HEK293 (cell line): ENCODE results near the gene LEFTY1.

ENCODE experiments used
- CTCF ChIA-PET: fragments of 350-600 bp; formaldehyde crosslinking; extraction: SDS; loops from one replicate; lab custom pipeline; 2021; ENCODE audit warnings: antibody characterized with exemption; lab: Yijun Ruan, JAX
- POLR2A ChIA-PET: fragments of 300-600 bp; formaldehyde crosslinking; extraction: SDS; loops from one replicate; lab custom pipeline; 2020; ENCODE audit warnings: antibody characterized with exemption, inconsistent platforms; lab: Yijun Ruan, JAX
- H3K27ac ChIP-seq: fragments of 200-500 bp; sonication (Bioruptor generic); 2 replicates; pipeline ENCODE4 v1.5.1; 2014; ENCODE audit warnings: low read depth, low read length, control low read depth, inconsistent platforms; ENCODE audit errors: extremely low read depth
- H3K36me3 ChIP-seq, 2 experiments: fragments of 200-500 bp in 1 of 2; sonication (Bioruptor generic) in 1 of 2; 1 replicate in 1 of 2; 2 replicates in 1 of 2; pipeline ENCODE4 v1.5.1; 2014 to 2017; ENCODE audit warnings: inconsistent platforms in 2 of 2, low read length in 2 of 2; ENCODE audit not compliant: control insufficient read depth in 2 of 2, insufficient read depth in 1 of 2
- H3K4me1 ChIP-seq: fragments of 200-500 bp; sonication (Bioruptor generic); 2 replicates; pipeline ENCODE4 v1.5.1; 2014; ENCODE audit warnings: mild to moderate bottlenecking, low read length, inconsistent platforms; ENCODE audit not compliant: control insufficient read depth, insufficient read depth
- H3K4me3 ChIP-seq: 2 replicates; pipeline ENCODE4 v1.5.1; 2011; ENCODE audit warnings: low read depth, mild to moderate bottlenecking, control low read depth, low read length, moderate library complexity
- H3K9me3 ChIP-seq: fragments of 200-500 bp; sonication (Bioruptor generic); 2 replicates; pipeline ENCODE4 v1.5.1; 2014; ENCODE audit warnings: low read depth, low read length, inconsistent platforms; ENCODE audit not compliant: control insufficient read depth, insufficient read depth
- BCL11B ChIP-seq: fragments of 450-650 bp; formaldehyde crosslinking; IDR thresholded peaks from 2 replicates; pipeline ENCODE4 v1.5.1; 2016; ENCODE audit warnings: low read depth, missing biosample characterization, missing genetic modification characterization
- PATZ1 ChIP-seq: fragments of 450-650 bp; formaldehyde crosslinking; IDR thresholded peaks from 2 replicates; pipeline ENCODE4 v1.5.1; 2016; ENCODE audit warnings: missing biosample characterization, missing genetic modification characterization
- SCRT2 ChIP-seq: fragments of 450-650 bp; formaldehyde crosslinking; IDR thresholded peaks from 2 replicates; pipeline ENCODE4 v1.5.1; 2016; ENCODE audit warnings: missing biosample characterization, missing genetic modification characterization
- TCF7L2 ChIP-seq: IDR thresholded peaks from 2 replicates; pipeline ENCODE4 v1.6.1; 2011; ENCODE audit warnings: low read depth, mild to moderate bottlenecking, inconsistent platforms, low read length, moderate library complexity, borderline replicate concordance
- ZBTB11 ChIP-seq: fragments of 450-650 bp; formaldehyde crosslinking; conservative IDR thresholded peaks from 2 replicates; pipeline ENCODE4 v1.5.1; 2016; ENCODE audit warnings: low read depth, missing biosample characterization, missing genetic modification characterization
- ZIC2 ChIP-seq: fragments of 450-650 bp; formaldehyde crosslinking; IDR thresholded peaks from 2 replicates; pipeline ENCODE4 v1.5.1; 2016; ENCODE audit warnings: missing biosample characterization, missing genetic modification characterization
- ZNF175 ChIP-seq: fragments of 450-650 bp; formaldehyde crosslinking; IDR thresholded peaks from 2 replicates; pipeline ENCODE4 v1.5.1; 2016; ENCODE audit warnings: missing biosample characterization, missing genetic modification characterization
- ZNF394 ChIP-seq: fragments of 450-650 bp; formaldehyde crosslinking; IDR thresholded peaks from 2 replicates; pipeline ENCODE4 v1.5.1; 2016; ENCODE audit warnings: missing biosample characterization, missing genetic modification characterization, mild to moderate bottlenecking, moderate library complexity, borderline replicate concordance
- ZNF426 ChIP-seq: fragments of 450-650 bp; formaldehyde crosslinking; IDR thresholded peaks from 2 replicates; pipeline ENCODE4 v1.5.1; 2017; ENCODE audit warnings: missing biosample characterization, missing genetic modification characterization, mild to moderate bottlenecking, inconsistent platforms, moderate library complexity
- ZNF677 ChIP-seq: fragments of 450-650 bp; IDR thresholded peaks from 2 replicates; pipeline ENCODE4 v1.5.0; 2018; ENCODE audit warnings: missing biosample characterization, mild to moderate bottlenecking, missing genetic modification characterization, moderate library complexity

The LEFTY1 gene

GRCh38 chr1:225859151-225859550 lies 29.8 kb downstream of the LEFTY1 start:
- TF ChIP-seq BCL11B (no peak), SCRT2 (no peak), PATZ1 (tag by site-specific recombination) (no peak), ZBTB11 (tag by site-specific recombination) (no peak), ZNF426 (tag by site-specific recombination) (no peak), ZNF394 (tag by site-specific recombination) (no peak)
- Histone ChIP-seq H3K4me3 (no peak overlapping the region), H3K27ac (no peak overlapping the region), H3K36me3 (peaks cover 7 to 64% of the 10 kb centered on the region in 2 experiments; a peak in 2 of 3 replicates), H3K9me3 (no peaks in the 10 kb centered on the region), H3K4me1 (0 out of 2 replicates have a peak, but pooled peaks cover 2% of the 10 kb centered on the region)
- POLR2A ChIA-PET, result interaction anchor here (0.7 to 1.2 kb wide), 3 partner anchors 10 to 22 kb away, joined by 3 to 6 read pairs (median 5); no protein-coding TSS in a partner anchor
- CTCF ChIA-PET, result interaction anchor here (0.6 to 1.8 kb wide), 5 partner anchors 11 to 384 kb away, joined by 3 to 11 read pairs (median 3); no protein-coding TSS in a partner anchor

- no peaks in the 10 kb centered on the region for H3K9me3 ChIP-seq
- no peak for TF ChIP-seq TCF7L2
- 0 out of 2 replicates have a peak, but pooled peaks have one; percentile 12 for TF ChIP-seq ZIC2
- TF ChIP-seq, all 188 proteins: peak for 1
- POLR2A ChIA-PET, result interaction anchor here (1.9 kb wide), 1 partner anchor 67 kb away, joined by 5 read pairs; the partner anchor contains the start of gene PYCR2
- Histone ChIP-seq H3K4me1 (no peaks in the 10 kb centered on the region), H3K27ac (no peak overlapping the region), H3K36me3 (peaks cover 7 to 70% of the 10 kb centered on the region in 2 experiments; a peak in 2 of 3 replicates), H3K4me3 (no peak overlapping the region)
- CTCF ChIA-PET, result interaction anchor here (0.5 to 1.9 kb wide), 3 partner anchors 54 to 260 kb away, joined by 3 to 6 read pairs (median 3); no protein-coding TSS in a partner anchor
These were observed 31.7 kb downstream of the LEFTY1 start for GRCh38 chr1:225857256-225857655.

GRCh38 chr1:225855503-225856300 lies 33.2 kb downstream of the LEFTY1 start:
- ChIA-PET POLR2A (interaction anchor here (0.6 to 1.2 kb wide), 3 partner anchors 9 to 27 kb away, joined by 3 to 4 read pairs (median 3); partner anchors contain the start of gene TMEM63A), CTCF (interaction anchor here (0.6 to 1.5 kb wide), 9 partner anchors 10 to 381 kb away, joined by 3 to 9 read pairs (median 4); partner anchors contain the start of gene TMEM63A)
- H3K4me1 ChIP-seq, result no peaks in the 10 kb centered on the region
- no peaks in the 10 kb centered on the region for H3K9me3 ChIP-seq
- TF ChIP-seq ZNF175 (tag by site-specific recombination), result no peak
- TF ChIP-seq ZNF677 (tag by site-specific recombination), result 0 out of 2 replicates have a peak, but pooled peaks have one; percentile 37
- H3K27ac ChIP-seq, result no peak overlapping the region
- H3K4me3 ChIP-seq, result no peak overlapping the region
- H3K36me3 ChIP-seq, result peaks cover 10 to 63% of the 10 kb centered on the region in 2 experiments; a peak in 2 of 3 replicates
